T-helper 2 cell (primary cell): ENCODE data around the gene CREB3.

Experiments used
- DNase-seq, 5 experiments: peaks; one replicate each; pipeline versions ENCODE4 v3.0.0 to v3.0.0-alpha.2; 2012 to 2022

Gene CREB3

DNA sequence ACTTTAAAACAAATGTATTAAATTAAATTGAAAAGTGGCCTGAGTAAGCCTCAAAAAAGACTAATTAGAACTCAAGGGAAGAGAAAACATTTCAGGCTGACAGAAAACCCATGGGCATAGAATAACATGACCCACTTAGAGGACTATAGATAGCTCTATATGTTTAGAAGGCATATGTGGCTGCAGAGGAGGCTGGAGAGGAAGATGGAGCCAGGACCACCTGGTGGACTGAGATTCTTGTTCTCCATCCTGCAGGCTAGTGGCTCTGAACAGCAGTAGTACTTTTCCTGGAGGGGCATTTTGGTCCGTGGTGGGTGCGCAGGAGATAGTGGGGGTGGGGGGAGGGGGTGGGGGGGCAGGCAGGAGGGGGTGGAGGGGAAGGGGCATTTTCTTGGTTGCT, 48.6 kb downstream of the CREB3 start:
- DNase-seq: no peak

DNA sequence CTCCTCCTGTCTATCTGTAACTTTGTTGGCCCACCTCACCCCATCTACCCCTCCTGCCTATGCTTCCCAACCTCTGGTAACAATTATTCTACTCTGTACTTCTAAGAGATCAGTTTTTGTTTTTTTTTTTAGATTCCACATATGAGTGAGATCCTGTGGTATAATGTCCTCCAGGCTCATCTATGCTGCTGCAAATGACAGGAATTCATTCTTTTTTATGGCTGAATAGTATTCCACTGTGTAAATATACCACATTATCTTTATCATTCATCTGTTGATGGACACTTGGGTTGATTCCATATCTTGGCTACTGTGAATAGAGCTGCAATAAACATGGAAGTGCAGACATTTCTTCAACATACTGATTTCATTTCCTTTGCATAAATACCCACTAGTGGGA, 51.0 kb downstream of the CREB3 start:
- no peak for DNase-seq
